ENCODE results near the gene WDR20. TPM values are rescaled to one million over a fixed set of nuclear protein-coding genes. Genes with fewer than 3 reads are reported as not detected.

WDR20 gene
- total RNA-seq, 2 experiments from 2014 or later, result 13.3 to 31.0 TPM

- H3K9me3 ChIP-seq (ENCODE audit: low read length), result no peaks in the 10 kb centered on the region
- CTCF ChIA-PET (ENCODE audit: unreplicated experiment), result no interaction called here
- no peak overlapping the region for H2AFZ ChIP-seq (ENCODE audit: low read length)
- no TSS peak for BruUV-seq (replicated peaks)
- no peak overlapping the region for H3K27ac ChIP-seq (ENCODE audit: low read depth, low read length, poor library complexity, severe bottlenecking)
- TF ChIP-seq EZH2phosphoT487 (IDR thresholded peaks at IDR 0.05; ENCODE audit: borderline replicate concordance, low read depth, low read length) (no peak), CTCF (conservative IDR thresholded peaks at IDR 0.05; ENCODE audit: low read length) (no peak)
- H3K9me2 ChIP-seq (ENCODE audit: insufficient read depth, low read length), result no peaks in the 10 kb centered on the region
- POLR2A ChIA-PET, result interaction anchor here (1.2 kb wide), 1 partner anchor 8 kb away, joined by 5 read pairs; no protein-coding TSS in a partner anchor
- DNase-seq (ENCODE audit: low spot score), result no peak
- intact Hi-C loops (cut with micrococcal nuclease; ENCODE audit: unreplicated experiment), result no loop called here
- no peak overlapping the region for H3K4me3 ChIP-seq (ENCODE audit: low read depth, low read length, poor library complexity, severe bottlenecking)
- H4K20me1 ChIP-seq (ENCODE audit: insufficient read depth, low read length), result no peaks in the 10 kb centered on the region; the same call in 1 of the 2 replicates
- H3K36me3 ChIP-seq (ENCODE audit: insufficient read depth, low read length), result peaks cover 13% of the 10 kb centered on the region; the same call in 1 of the 2 replicates
- peaks cover 34% of the 10 kb centered on the region for H3K79me2 ChIP-seq (ENCODE audit: insufficient read depth, low read depth, low read length)
- H3K4me2 ChIP-seq (ENCODE audit: low read length), result no peak overlapping the region
- H3K4me1 ChIP-seq (ENCODE audit: insufficient read depth, low read length, poor library complexity, severe bottlenecking), result no peaks in the 10 kb centered on the region
Measured at GRCh38 chr14:102158797-102159196, 19.1 kb downstream of the WDR20 start.

GRCh38 chr14:102159841-102160240 lies 20.1 kb downstream of the WDR20 start:
- H3K27ac ChIP-seq (ENCODE audit: low read depth, low read length, poor library complexity, severe bottlenecking), result no peak overlapping the region
- no peak overlapping the region for H3K4me2 ChIP-seq (ENCODE audit: low read length)
- no peak overlapping the region for H2AFZ ChIP-seq (ENCODE audit: low read length)
- ChIA-PET CTCF (ENCODE audit: unreplicated experiment) (no interaction called here), POLR2A (interaction anchor here (1.2 kb wide), 1 partner anchor 10 kb away, joined by 5 read pairs; no protein-coding TSS in a partner anchor)
- peaks cover 34% of the 10 kb centered on the region for H3K79me2 ChIP-seq (ENCODE audit: insufficient read depth, low read depth, low read length)
- peaks cover 11% of the 10 kb centered on the region; the same call in 1 of the 2 replicates for H3K36me3 ChIP-seq (ENCODE audit: insufficient read depth, low read length)
- TF ChIP-seq EZH2phosphoT487 (IDR thresholded peaks at IDR 0.05; ENCODE audit: borderline replicate concordance, low read depth, low read length) (no peak), CTCF (conservative IDR thresholded peaks at IDR 0.05; ENCODE audit: low read length) (no peak)
- no peaks in the 10 kb centered on the region for H3K4me1 ChIP-seq (ENCODE audit: insufficient read depth, low read length, poor library complexity, severe bottlenecking)
- intact Hi-C loops (cut with micrococcal nuclease; ENCODE audit: unreplicated experiment), result no loop called here
- DNase-seq (ENCODE audit: low spot score), result no peak
- no peaks in the 10 kb centered on the region for H3K9me3 ChIP-seq (ENCODE audit: low read length)
- no TSS peak for BruUV-seq (replicated peaks)
- no peak overlapping the region for H3K4me3 ChIP-seq (ENCODE audit: low read depth, low read length, poor library complexity, severe bottlenecking)
- H4K20me1 ChIP-seq (ENCODE audit: insufficient read depth, low read length), result no peaks in the 10 kb centered on the region; the same call in 1 of the 2 replicates
- no peaks in the 10 kb centered on the region for H3K9me2 ChIP-seq (ENCODE audit: insufficient read depth, low read length)

GRCh38 chr14:102162487-102162886 lies 22.8 kb downstream of the WDR20 start:
- peaks cover 32% of the 10 kb centered on the region for H3K79me2 ChIP-seq (ENCODE audit: insufficient read depth, low read depth, low read length)
- CTCF ChIA-PET (ENCODE audit: unreplicated experiment), result no interaction called here

More at GRCh38 chr14:102162487-102162886, 22.8 kb downstream of the WDR20 start:
- no TSS peak for BruUV-seq (replicated peaks)
- Histone ChIP-seq H3K4me1 (ENCODE audit: insufficient read depth, low read length, poor library complexity, severe bottlenecking) (no peaks in the 10 kb centered on the region), H3K4me3 (ENCODE audit: low read depth, low read length, poor library complexity, severe bottlenecking) (no peak overlapping the region), H3K27ac (ENCODE audit: low read depth, low read length, poor library complexity, severe bottlenecking) (no peak overlapping the region), H3K4me2 (ENCODE audit: low read length) (no peak overlapping the region), H3K36me3 (ENCODE audit: insufficient read depth, low read length) (peaks cover 11% of the 10 kb centered on the region; the same call in 1 of the 2 replicates), H2AFZ (ENCODE audit: low read length) (no peak overlapping the region), H4K20me1 (ENCODE audit: insufficient read depth, low read length) (peaks cover 7% of the 10 kb centered on the region; the same call in 1 of the 2 replicates), H3K9me3 (ENCODE audit: low read length) (no peaks in the 10 kb centered on the region), H3K9me2 (ENCODE audit: insufficient read depth, low read length) (no peaks in the 10 kb centered on the region)
- POLR2A ChIA-PET, result no interaction called here
- TF ChIP-seq EZH2phosphoT487 (IDR thresholded peaks at IDR 0.05; ENCODE audit: borderline replicate concordance, low read depth, low read length) (no peak), CTCF (conservative IDR thresholded peaks at IDR 0.05; ENCODE audit: low read length) (no peak)
- no peak for DNase-seq (ENCODE audit: low spot score)
- intact Hi-C loops (cut with micrococcal nuclease; ENCODE audit: unreplicated experiment), result no loop called here
